CD8-positive, alpha-beta memory T cell (primary cell): ENCODE measurements around the gene PLXNA2. TPM values are rescaled to one million over a fixed set of nuclear protein-coding genes. Genes with fewer than 3 reads are reported as not detected.

Source experiments
- CTCF ChIA-PET: fragments of 350-600 bp; sonication (Branson Sonifier 250); formaldehyde crosslinking; loops from one replicate; lab custom pipeline; 2021; ENCODE audit warnings: antibody characterized with exemption; lab: Charles Lee
- POLR2A ChIA-PET: fragments of 350-600 bp; sonication (Branson Sonifier 250); formaldehyde crosslinking; loops from one replicate; lab custom pipeline; 2021; ENCODE audit warnings: antibody characterized with exemption; lab: Charles Lee
- DNase-seq, 5 donors: peaks; one replicate each; pipeline versions ENCODE4 v3.0.0 to v3.0.0-alpha.2; 2020 to 2022; ENCODE audit warnings: mixed read lengths in 1 of 5
- H3K27ac ChIP-seq: one replicate; pipeline ENCODE4 v1.7.0; 2013; ENCODE audit warnings: low read depth, mild to moderate bottlenecking, low read length, moderate library complexity
- H3K27me3 ChIP-seq: 2 replicates; pipeline ENCODE4 v1.7.0; 2013; ENCODE audit warnings: low read length, mild to moderate bottlenecking; ENCODE audit not compliant: insufficient read depth, poor library complexity, severe bottlenecking
- H3K36me3 ChIP-seq: 2 replicates; pipeline ENCODE4 v1.7.0; 2013; ENCODE audit warnings: mild to moderate bottlenecking, low read length, moderate library complexity; ENCODE audit not compliant: insufficient read depth
- H3K4me1 ChIP-seq: 2 replicates; pipeline ENCODE4 v1.7.0; 2013; ENCODE audit warnings: mild to moderate bottlenecking, low read length, moderate library complexity; ENCODE audit not compliant: insufficient read depth
- H3K4me3 ChIP-seq: 2 replicates; pipeline ENCODE4 v1.7.0; 2013; ENCODE audit warnings: mild to moderate bottlenecking, low read length
- H3K9me3 ChIP-seq: 2 replicates; pipeline ENCODE4 v1.7.0; 2013; ENCODE audit warnings: mild to moderate bottlenecking, low read length
- H3K27ac Mint-ChIP-seq, 8 donors: one replicate each; pipeline ENCODE4 v1.8.0; 2020 to 2021; ENCODE audit warnings: mixed read lengths in 8 of 8, mild to moderate bottlenecking in 6 of 8, inconsistent platforms in 3 of 8, moderate library complexity in 3 of 8
- H3K27me3 Mint-ChIP-seq, 2 donors: one replicate each; pipeline ENCODE4 v1.8.0; 2020 to 2021; ENCODE audit warnings: mixed read lengths in 2 of 2, mild to moderate bottlenecking in 1 of 2, moderate library complexity in 1 of 2
- H3K36me3 Mint-ChIP-seq, 3 donors: one replicate each; pipeline ENCODE4 v1.8.0; 2020 to 2021; ENCODE audit warnings: mixed read lengths in 3 of 3, inconsistent platforms in 1 of 3, mild to moderate bottlenecking in 1 of 3
- H3K4me1 Mint-ChIP-seq, 3 donors: one replicate each; pipeline ENCODE4 v1.8.0; 2020 to 2021; ENCODE audit warnings: mixed read lengths in 3 of 3, inconsistent platforms in 1 of 3, mild to moderate bottlenecking in 1 of 3
- H3K4me3 Mint-ChIP-seq, 7 donors: one replicate each; pipeline ENCODE4 v1.8.0; 2020 to 2021; ENCODE audit warnings: mixed read lengths in 7 of 7, mild to moderate bottlenecking in 6 of 7, moderate library complexity in 4 of 7, inconsistent platforms in 2 of 7
- H3K9me3 Mint-ChIP-seq, 5 donors: one replicate each; pipeline ENCODE4 v1.8.0; 2020 to 2022; ENCODE audit warnings: mixed read lengths in 5 of 5, mild to moderate bottlenecking in 3 of 5, moderate library complexity in 2 of 5, inconsistent platforms in 1 of 5
- polyA plus RNA-seq: library from polyadenylated mRNA; unstranded; fragments of 300-500 nt; fragmentation: Illumina TruSeq; gene quantifications from one replicate; pipeline ENCODE4 v1.2.3, GENCODE V29; 2021
- total RNA-seq, 2 experiments: library from RNA; stranded (reverse); gene quantifications; one replicate each; pipeline ENCODE4 v1.2.3, GENCODE V29; 2021

PLXNA2 gene
- total and polyA plus RNA-seq, 3 experiments from 2014 or later, result 0.75 to 1.1 (median 1.0) TPM

- Mint-ChIP-seq H3K36me3 (no peaks in the 10 kb centered on the region), H3K27me3 (peaks cover 31 to 54% of the 10 kb centered on the region in 2 donors), H3K9me3 (no peaks in the 10 kb centered on the region), H3K4me3 (peak overlapping the region in 5 of 7 donors; percentile 13 to 49 (median 22)), H3K27ac (peak overlapping the region in 1 of 8 donors; percentile 39), H3K4me1 (peaks cover 10 to 18% (median 17%) of the 10 kb centered on the region in 3 donors)
- no peaks in the 10 kb centered on the region for H3K36me3 ChIP-seq
- peaks cover 10% of the 10 kb centered on the region for H3K4me1 ChIP-seq
- no peak overlapping the region for H3K4me3 ChIP-seq
- H3K27ac ChIP-seq, result peak overlapping the region; percentile 48
- ChIA-PET CTCF (interaction anchor here (1.6 to 3.0 kb wide), 2 partner anchors 9 to 100 kb away, joined by 3 to 20 read pairs; partner anchors contain the start of gene PLXNA2), POLR2A (no interaction called here)
- H3K9me3 ChIP-seq, result no peaks in the 10 kb centered on the region
- DNase-seq, result peak in 1 of 5 donors; percentile 26
- H3K27me3 ChIP-seq, result peaks cover 18% of the 10 kb centered on the region
Measured at GRCh38 chr1:208235982-208236761, 8.0 kb downstream of the PLXNA2 start.

DNA sequence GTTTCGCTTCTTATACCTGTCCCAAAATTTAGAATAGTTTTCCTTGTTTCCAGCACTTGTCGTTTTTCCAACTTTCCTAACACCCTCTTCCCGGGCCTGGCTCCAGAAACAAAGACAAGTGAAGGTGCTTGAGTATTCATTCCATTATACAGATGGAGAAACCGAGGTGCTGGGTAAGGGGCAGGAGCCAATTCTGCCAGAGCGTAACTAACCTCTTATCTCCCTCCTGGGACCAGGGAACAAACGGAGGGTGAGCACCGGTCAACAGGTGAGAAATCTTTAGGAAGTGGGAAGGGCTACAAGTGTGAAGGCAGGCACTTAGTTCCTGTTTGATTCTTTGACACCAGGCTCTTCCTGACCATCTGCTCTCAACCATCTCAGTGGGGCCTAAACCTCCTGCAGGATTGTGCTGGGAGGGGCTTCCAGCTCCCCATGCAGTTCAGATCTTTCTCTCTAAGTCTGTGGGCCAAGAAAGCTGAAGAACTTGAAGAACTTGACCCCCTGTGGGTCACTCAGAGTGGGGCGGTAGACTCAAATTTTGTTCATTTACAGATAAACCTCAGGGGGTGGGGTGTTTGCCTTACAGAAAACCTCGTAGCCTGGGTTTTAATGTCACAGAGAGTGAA lies 8.7 kb downstream of the PLXNA2 start:
- Histone ChIP-seq H3K27me3 (peaks cover 18% of the 10 kb centered on the region), H3K36me3 (no peaks in the 10 kb centered on the region), H3K9me3 (no peaks in the 10 kb centered on the region), H3K27ac (peak overlapping the region; percentile 48), H3K4me1 (peaks cover 10% of the 10 kb centered on the region), H3K4me3 (no peak overlapping the region)
- no peak overlapping the region for H3K4me3 Mint-ChIP-seq
- H3K27ac Mint-ChIP-seq, result no peak overlapping the region
- ChIA-PET CTCF (interaction anchor here (1.0 to 3.0 kb wide), 4 partner anchors 9 to 99 kb away, joined by 3 to 20 read pairs (median 3); partner anchors contain the start of gene PLXNA2), POLR2A (no interaction called here)
- no peaks in the 10 kb centered on the region for H3K36me3 Mint-ChIP-seq
- DNase-seq, result no peak
- H3K27me3 Mint-ChIP-seq, result peaks cover 34 to 61% of the 10 kb centered on the region in 2 donors
- no peaks in the 10 kb centered on the region for H3K9me3 Mint-ChIP-seq
- peaks cover 10 to 18% (median 17%) of the 10 kb centered on the region in 3 donors for H3K4me1 Mint-ChIP-seq

DNA sequence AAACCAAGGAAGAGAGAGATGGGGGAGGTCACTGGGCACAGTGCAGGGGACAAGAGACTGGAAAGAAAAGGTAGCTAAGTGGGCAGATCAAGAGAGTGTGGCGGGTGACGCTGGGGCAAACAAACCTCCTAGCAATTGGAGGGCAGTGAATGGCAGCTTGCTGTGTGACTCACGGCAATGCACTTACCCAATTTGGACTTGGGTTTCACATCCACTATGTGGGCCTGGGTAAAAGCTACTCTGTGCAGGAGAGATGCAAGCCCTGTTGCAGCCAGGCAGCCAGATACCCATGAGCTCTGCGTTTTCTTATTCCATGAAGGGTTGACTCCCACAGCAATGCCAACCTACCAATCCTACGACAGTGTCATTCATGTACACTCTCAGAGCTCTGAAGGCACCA lies 9.5 kb downstream of the PLXNA2 start:
- peaks cover 10% of the 10 kb centered on the region for H3K4me1 ChIP-seq
- peaks cover 34 to 61% of the 10 kb centered on the region in 2 donors for H3K27me3 Mint-ChIP-seq
- peaks cover 10 to 18% (median 17%) of the 10 kb centered on the region in 3 donors for H3K4me1 Mint-ChIP-seq
- H3K36me3 ChIP-seq, result no peaks in the 10 kb centered on the region
- no peaks in the 10 kb centered on the region for H3K9me3 ChIP-seq
- no peak for DNase-seq
- H3K4me3 Mint-ChIP-seq, result no peak overlapping the region
- peaks cover 14% of the 10 kb centered on the region for H3K27me3 ChIP-seq
- no peak overlapping the region for H3K4me3 ChIP-seq
- no peaks in the 10 kb centered on the region for H3K9me3 Mint-ChIP-seq
- ChIA-PET CTCF (interaction anchor here (1.0 to 3.0 kb wide), 3 partner anchors 10 to 12 kb away, joined by 3 to 20 read pairs (median 3); partner anchors contain the start of gene PLXNA2), POLR2A (no interaction called here)
- H3K36me3 Mint-ChIP-seq, result no peaks in the 10 kb centered on the region
- H3K27ac ChIP-seq, result no peak overlapping the region
- peak overlapping the region in 1 of 8 donors; percentile 77 for H3K27ac Mint-ChIP-seq

GRCh38 chr1:208233978-208234377 lies 10.2 kb downstream of the PLXNA2 start:
- CTCF ChIA-PET, result interaction anchor here (1.4 kb wide), 1 partner anchor 11 kb away, joined by 3 read pairs; no protein-coding TSS in a partner anchor
- Histone ChIP-seq H3K27me3 (peaks cover 8% of the 10 kb centered on the region), H3K4me1 (peaks cover 10% of the 10 kb centered on the region), H3K36me3 (no peaks in the 10 kb centered on the region), H3K27ac (no peak overlapping the region), H3K9me3 (no peaks in the 10 kb centered on the region), H3K4me3 (no peak overlapping the region)
- POLR2A ChIA-PET, result no interaction called here
- Mint-ChIP-seq H3K36me3 (no peaks in the 10 kb centered on the region), H3K27ac (peak overlapping the region in 1 of 8 donors; percentile 22), H3K4me1 (peaks cover 10 to 18% (median 17%) of the 10 kb centered on the region in 3 donors), H3K4me3 (no peak overlapping the region), H3K9me3 (no peaks in the 10 kb centered on the region), H3K27me3 (peaks cover 29 to 61% of the 10 kb centered on the region in 2 donors)
- DNase-seq, result no peak

DNA sequence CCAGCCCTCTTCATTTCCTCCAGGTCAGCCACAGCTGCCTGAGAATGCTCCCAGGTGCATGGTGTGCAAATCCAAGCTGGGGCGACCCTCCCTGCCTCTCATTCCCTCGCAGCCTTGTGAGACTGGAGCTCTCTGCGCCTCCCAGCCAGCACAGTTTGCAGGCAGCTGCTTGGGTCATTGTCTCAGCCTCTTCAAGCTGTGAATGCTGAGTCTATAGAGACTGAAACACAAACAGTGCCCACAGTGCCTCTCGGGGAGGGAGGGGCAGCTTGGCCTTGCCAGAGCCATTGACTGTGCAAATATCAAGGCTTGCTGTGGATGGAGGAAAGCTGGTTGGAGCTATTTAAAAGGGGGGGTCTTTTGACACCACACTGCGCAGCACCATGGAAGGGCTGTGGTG lies 10.6 kb downstream of the PLXNA2 start:
- Histone ChIP-seq H3K27me3 (peaks cover 8% of the 10 kb centered on the region), H3K36me3 (no peaks in the 10 kb centered on the region), H3K4me3 (no peak overlapping the region), H3K9me3 (no peaks in the 10 kb centered on the region), H3K4me1 (peaks cover 10% of the 10 kb centered on the region), H3K27ac (no peak overlapping the region)
- Mint-ChIP-seq H3K9me3 (no peaks in the 10 kb centered on the region), H3K4me3 (no peak overlapping the region), H3K27me3 (peaks cover 29 to 64% of the 10 kb centered on the region in 2 donors), H3K4me1 (peaks cover 10 to 18% (median 17%) of the 10 kb centered on the region in 3 donors), H3K27ac (no peak overlapping the region), H3K36me3 (no peaks in the 10 kb centered on the region)
- DNase-seq, result no peak
- POLR2A ChIA-PET, result no interaction called here
- CTCF ChIA-PET, result no interaction called here

DNA sequence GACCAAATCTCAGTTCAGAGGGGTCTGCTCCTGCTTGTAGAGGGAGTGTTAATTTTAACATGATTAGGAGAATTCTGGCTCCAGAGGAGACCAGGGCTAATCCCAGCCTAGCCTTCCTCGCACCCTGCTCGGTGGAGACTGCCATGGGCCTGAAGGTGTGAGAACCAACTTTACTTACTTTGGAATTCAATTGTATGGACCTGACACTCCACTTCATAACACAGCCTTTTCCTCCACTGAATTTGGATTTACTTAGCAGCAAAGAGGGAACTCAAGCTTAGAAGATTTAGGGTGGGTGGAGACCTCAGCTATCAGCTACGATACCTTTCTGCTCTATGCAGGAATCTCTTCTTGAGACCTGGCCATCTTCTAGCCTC lies 11.5 kb downstream of the PLXNA2 start:
- CTCF ChIA-PET, result interaction anchor here (1.4 to 1.9 kb wide), 2 partner anchors 9 to 12 kb away, joined by 4 to 10 read pairs; partner anchors contain the start of gene PLXNA2
- no peaks in the 10 kb centered on the region for H3K9me3 ChIP-seq
- H3K27ac Mint-ChIP-seq, result peak overlapping the region in 1 of 8 donors; percentile 61

GRCh38 chr1:208231881-208232661 lies 12.1 kb downstream of the PLXNA2 start:
- peaks cover 8% of the 10 kb centered on the region for H3K27me3 ChIP-seq
- H3K4me1 Mint-ChIP-seq, result peaks cover 10 to 18% (median 17%) of the 10 kb centered on the region in 3 donors
- no peak overlapping the region for H3K27ac Mint-ChIP-seq
- no peak overlapping the region for H3K4me3 ChIP-seq
- H3K27ac ChIP-seq, result no peak overlapping the region
- H3K4me1 ChIP-seq, result peaks cover 10% of the 10 kb centered on the region
- no peaks in the 10 kb centered on the region for H3K9me3 Mint-ChIP-seq
- no peak for DNase-seq
- H3K36me3 Mint-ChIP-seq, result no peaks in the 10 kb centered on the region
- no peaks in the 10 kb centered on the region for H3K9me3 ChIP-seq
- H3K4me3 Mint-ChIP-seq, result no peak overlapping the region
- CTCF ChIA-PET, result interaction anchor here (1.4 to 1.9 kb wide), 2 partner anchors 10 to 13 kb away, joined by 4 to 10 read pairs; partner anchors contain the start of gene PLXNA2
- POLR2A ChIA-PET, result no interaction called here
- peaks cover 19 to 58% of the 10 kb centered on the region in 2 donors for H3K27me3 Mint-ChIP-seq
- no peaks in the 10 kb centered on the region for H3K36me3 ChIP-seq

More for the DNA sequence above, 11.5 kb downstream of the PLXNA2 start:
- H3K9me3 Mint-ChIP-seq, result no peaks in the 10 kb centered on the region
- no peak overlapping the region for H3K4me3 Mint-ChIP-seq
- H3K36me3 ChIP-seq, result no peaks in the 10 kb centered on the region
- H3K4me1 Mint-ChIP-seq, result peaks cover 10 to 18% (median 17%) of the 10 kb centered on the region in 3 donors
- no peak for DNase-seq
- POLR2A ChIA-PET, result no interaction called here
- H3K4me1 ChIP-seq, result peaks cover 10% of the 10 kb centered on the region
- H3K36me3 Mint-ChIP-seq, result no peaks in the 10 kb centered on the region
- H3K4me3 ChIP-seq, result no peak overlapping the region
- no peak overlapping the region for H3K27ac ChIP-seq
- H3K27me3 Mint-ChIP-seq, result peaks cover 21 to 62% of the 10 kb centered on the region in 2 donors
- peaks cover 8% of the 10 kb centered on the region for H3K27me3 ChIP-seq
